Endothelial cell of umbilical vein (primary cell): ENCODE results near the gene CBL. TPM values are rescaled to one million over a fixed set of nuclear protein-coding genes. Genes with fewer than 3 reads are reported as not detected.

Source experiments
- BruUV-seq: library from RNA; stranded (reverse); fragments of 400-500 nt; replicated peaks from 2 replicates; lab custom pipeline; 2021; lab: Mats Ljungman, UMichigan
- CTCF ChIA-PET: fragments of 300-600, 350-600 bp; sonication (Branson Sonifier 250); formaldehyde crosslinking; loops from one replicate; lab custom pipeline; 2021; ENCODE audit warnings: antibody characterized with exemption, inconsistent platforms; lab: Charles Lee
- POLR2A ChIA-PET: fragments of 300-600, 350-600 bp; sonication (Branson Sonifier 250); formaldehyde crosslinking; loops from one replicate; lab custom pipeline; 2021; ENCODE audit warnings: antibody characterized with exemption, inconsistent platforms; lab: Charles Lee
- DNase-seq: peaks from one replicate; pipeline ENCODE4 v3.0.0-alpha.2; 2011; ENCODE audit warnings: low read depth, low spot score
- FAIRE-seq: peaks from 2 replicates; lab custom pipeline; 2011; peaks lifted over from hg19 to GRCh38; lab: Jason Lieb, UNC
- H2AFZ ChIP-seq: 2 replicates; pipeline ENCODE4 v1.6.0; 2012; ENCODE audit warnings: low read depth, low read length, control low read depth, inconsistent platforms
- H3K27ac ChIP-seq: 2 replicates; pipeline ENCODE4 v1.5.1; 2011; ENCODE audit warnings: low read depth, mild to moderate bottlenecking, control low read depth, low read length, moderate library complexity; ENCODE audit not compliant: insufficient read depth
- H3K27me3 ChIP-seq, 2 experiments: 2 replicates each; pipeline versions ENCODE4 v1.6.0 to v1.6.1; 2011; ENCODE audit warnings: low read length in 2 of 2, mixed read lengths in 1 of 2; ENCODE audit not compliant: control insufficient read depth in 2 of 2, insufficient read depth in 2 of 2
- H3K36me3 ChIP-seq, 2 experiments: 2 replicates in 1 of 2; 3 replicates in 1 of 2; pipeline ENCODE4 v1.5.1; 2011; ENCODE audit warnings: low read length in 2 of 2, mild to moderate bottlenecking in 1 of 2, moderate library complexity in 1 of 2; ENCODE audit not compliant: control insufficient read depth in 2 of 2, insufficient read depth in 2 of 2; ENCODE audit errors: extremely low read depth in 1 of 2
- H3K4me1 ChIP-seq: 3 replicates; pipeline ENCODE4 v1.5.1; 2011; ENCODE audit warnings: mild to moderate bottlenecking, low read length; ENCODE audit not compliant: control insufficient read depth, insufficient read depth; ENCODE audit errors: extremely low read depth
- H3K4me2 ChIP-seq: 2 replicates; pipeline ENCODE4 v1.6.1; 2011; ENCODE audit warnings: low read length, control low read depth, mixed read lengths; ENCODE audit not compliant: insufficient read depth
- H3K4me3 ChIP-seq, 3 experiments: fragments of 200-600 bp in 1 of 3; sonication (generic), shearing (Covaris generic) in 1 of 3; replicated peaks in 1 of 3; 2 replicates each; pipeline ENCODE4 v1.5.1; 2011 to 2016; ENCODE audit warnings: control low read depth in 3 of 3, low read length in 3 of 3, mild to moderate bottlenecking in 2 of 3, inconsistent platforms in 1 of 3, low read depth in 1 of 3, moderate library complexity in 1 of 3; ENCODE audit not compliant: insufficient read depth in 1 of 3
- H3K79me2 ChIP-seq: 2 replicates; pipeline ENCODE4 v1.6.0; 2012; ENCODE audit warnings: low read length, inconsistent platforms; ENCODE audit not compliant: control insufficient read depth, insufficient read depth
- H3K9ac ChIP-seq: replicated peaks from 2 replicates; pipeline ENCODE3; 2011; ENCODE audit warnings: low read length, control low read depth; ENCODE audit not compliant: insufficient read depth; ENCODE audit errors: extremely low read depth
- H3K9me1 ChIP-seq: replicated peaks from 3 replicates; pipeline ENCODE4 v1.6.0; 2011; ENCODE audit warnings: mild to moderate bottlenecking, low read length; ENCODE audit not compliant: control insufficient read depth, insufficient read depth; ENCODE audit errors: extremely low read depth
- H3K9me3 ChIP-seq: replicated peaks from 2 replicates; pipeline ENCODE4 v1.5.1; 2012; ENCODE audit warnings: low read length, inconsistent platforms; ENCODE audit not compliant: control insufficient read depth, insufficient read depth
- H4K20me1 ChIP-seq: replicated peaks from 2 replicates; pipeline ENCODE3; 2011; ENCODE audit warnings: mild to moderate bottlenecking, low read length; ENCODE audit not compliant: control insufficient read depth, insufficient read depth; ENCODE audit errors: extremely low read depth
- CTCF ChIP-seq, 2 donors: IDR thresholded peaks; 1 replicate in 1 of 2; 2 replicates in 1 of 2; pipeline ENCODE4 v1.5.1; 2011; ENCODE audit warnings: low read length in 2 of 2, mild to moderate bottlenecking in 2 of 2, moderate library complexity in 2 of 2, control low read depth in 1 of 2, inconsistent platforms in 1 of 2, low read depth in 1 of 2; ENCODE audit not compliant: insufficient read depth in 1 of 2; ENCODE audit errors: extremely low read depth in 1 of 2
- JUN ChIP-seq: IDR thresholded peaks from 2 replicates; pipeline ENCODE4 v1.6.1; 2011; ENCODE audit warnings: borderline replicate concordance, low read depth; ENCODE audit not compliant: insufficient read length, insufficient read depth
- dilution Hi-C: fragments of 300-500 bp; cut with MboI; formaldehyde crosslinking; loops from one replicate; pipeline ENCODE4 v1.15.0; 2019; ENCODE audit warnings: low sequenced_read_pairs; ENCODE audit not compliant: extremely low pct_ligation_motif_present
- intact Hi-C: fragments of 100-400 bp; cut with micrococcal nuclease; formaldehyde crosslinking; loops from one replicate; pipeline ENCODE4 v1.10.0; 2022
- polyA plus RNA-seq, 4 experiments: library from polyadenylated mRNA; depleted of rRNA in 3 of 4; stranded (reverse) in 3 of 4; unstranded in 1 of 4; fragments of >200 nt; gene quantifications; 2 replicates each; pipeline versions ENCODE4 v1.2.1 to v1.2.3, GENCODE V29; 2011 to 2012; ENCODE audit warnings: missing spikeins in 1 of 4
- total RNA-seq: library from RNA; stranded (reverse); gene quantifications from 2 replicates; pipeline ENCODE4 v1.2.3, GENCODE V29; 2021

CBL gene
- total and polyA plus RNA-seq, 2 donors (not counting 3 experiments of a cell fraction or from before 2014, with no cell fraction given), result 15.5 to 41.5 TPM

GRCh38 chr11:119178166-119178680 is 27.9 kb upstream of the CBL start:
- FAIRE-seq, result peak; percentile 94
- Histone ChIP-seq H3K4me2 (peak overlapping the region; percentile 43), H3K36me3 (no peaks in the 10 kb centered on the region), H2AFZ (peak overlapping the region; percentile 77), H3K4me3 (no peak overlapping the region), H3K9ac (no peak overlapping the region), H4K20me1 (no peaks in the 10 kb centered on the region), H3K27me3 (no peaks in the 10 kb centered on the region), H3K9me3 (no peaks in the 10 kb centered on the region), H3K9me1 (no peaks in the 10 kb centered on the region), H3K27ac (peak overlapping the region; percentile 45), H3K4me1 (peaks cover 29% of the 10 kb centered on the region), H3K79me2 (no peaks in the 10 kb centered on the region)
- dilution Hi-C loops, result no loop called here
- ChIA-PET CTCF (interaction anchor here (1.0 to 1.7 kb wide), 7 partner anchors 9 to 160 kb away, joined by 3 to 16 read pairs (median 3); partner anchors contain the start of genes C2CD2L and NLRX1), POLR2A (interaction anchor here (1.0 to 2.2 kb wide), 2 partner anchors 9 to 16 kb away, joined by 3 to 10 read pairs; partner anchors contain the start of gene NLRX1)
- DNase-seq, result peak; percentile 63
- intact Hi-C loops, result loop anchor here (1.0 kb wide), 1 partner anchor 10 kb away; the partner anchor contains the start of gene NLRX1
- BruUV-seq, result no TSS peak
- no peak for TF ChIP-seq CTCF (IDR thresholded peaks at IDR 0.05; ENCODE audit: extremely low read depth in 1 of 2, insufficient read depth in 1 of 2, low read depth in 1 of 2, low read length in 2 of 2)

- H3K36me3 ChIP-seq, result no peaks in the 10 kb centered on the region
- H3K4me3 ChIP-seq, result no peak overlapping the region
- no peaks in the 10 kb centered on the region for H3K27me3 ChIP-seq
- no peaks in the 10 kb centered on the region for H3K79me2 ChIP-seq
- no peak overlapping the region for H3K9ac ChIP-seq
- intact Hi-C loops (no loop called here), dilution Hi-C loops (no loop called here)
- H3K4me2 ChIP-seq, result no peak overlapping the region
- ChIA-PET POLR2A (no interaction called here), CTCF (interaction anchor here (0.6 to 2.1 kb wide), 5 partner anchors 10 to 246 kb away, joined by 3 to 8 read pairs (median 3); no protein-coding TSS in a partner anchor)
- no peaks in the 10 kb centered on the region for H4K20me1 ChIP-seq
- TF ChIP-seq JUN, result no peak
- DNase-seq (no peak), FAIRE-seq (no peak)
- no TSS peak for BruUV-seq
- no peaks in the 10 kb centered on the region for H3K9me3 ChIP-seq
- no peak overlapping the region for H3K27ac ChIP-seq
- no peaks in the 10 kb centered on the region for H3K9me1 ChIP-seq
- no peak overlapping the region for H2AFZ ChIP-seq
- peaks cover 29% of the 10 kb centered on the region for H3K4me1 ChIP-seq
Observed at GRCh38 chr11:119179342-119179741, 26.8 kb upstream of the CBL start.
